C4-2B (cell line): ENCODE measurements around the gene KCNQ5.

Experiments
- CTCF ChIP-seq: fragments of 450-650 bp; conservative IDR thresholded peaks from 2 replicates; pipeline ENCODE4 v1.5.1; 2017; ENCODE audit warnings: mild to moderate bottlenecking
- ZFX ChIP-seq: fragments of 450-650 bp; IDR thresholded peaks from 2 replicates; pipeline ENCODE4 v1.6.1; 2017

- TF ChIP-seq CTCF (no peak), ZFX (no peak)
Observed at GRCh38 chr6:73079611-73079955, 457.7 kb downstream of the KCNQ5 start.
